ENCODE results near the gene NOS2.

NOS2 gene

GRCh38 chr17:27721797-27722196 is 78.5 kb downstream of the NOS2 start:
- DNase-seq (ENCODE audit: low spot score) = no peak

All from NAMALWA (cell line).